Smooth muscle cell (in vitro differentiated cells): ENCODE measurements around the gene COLEC11. TPM values are rescaled to one million over a fixed set of nuclear protein-coding genes. Genes with fewer than 3 reads are reported as not detected.

ENCODE experiments used
- DNase-seq: peaks from one replicate; lab custom pipeline; 2025; ENCODE audit not compliant: unreplicated experiment; lab: John Stamatoyannopoulos, UW
- H2AFZ ChIP-seq: fragments of 200-600 bp; sonication (generic); 2 replicates; pipeline ENCODE4 v1.6.0; 2016; ENCODE audit warnings: antibody characterized with exemption, low read depth, mild to moderate bottlenecking
- H3F3A ChIP-seq: fragments of 200-600 bp; sonication (generic); 2 replicates; pipeline ENCODE4 v1.6.0; 2017; ENCODE audit warnings: antibody characterized with exemption, low read depth
- H3K27ac ChIP-seq: fragments of 200-600 bp; sonication (generic); 2 replicates; pipeline ENCODE4 v1.5.1; 2016; ENCODE audit warnings: low read depth, mild to moderate bottlenecking
- H3K27me3 ChIP-seq: fragments of 200-600 bp; sonication (generic); 2 replicates; pipeline ENCODE4 v1.6.1; 2016; ENCODE audit warnings: low read depth, mild to moderate bottlenecking
- H3K36me3 ChIP-seq: fragments of 200-600 bp; sonication (generic); 2 replicates; pipeline ENCODE4 v1.5.1; 2016; ENCODE audit warnings: low read depth
- H3K4me1 ChIP-seq: fragments of 200-600 bp; sonication (generic); 2 replicates; pipeline ENCODE4 v1.5.1; 2016; ENCODE audit warnings: low read depth
- H3K4me2 ChIP-seq: fragments of 200-600 bp; sonication (generic); 2 replicates; pipeline ENCODE4 v1.6.0; 2016; ENCODE audit warnings: mild to moderate bottlenecking
- H3K4me3 ChIP-seq: fragments of 200-600 bp; sonication (generic); 2 replicates; pipeline ENCODE4 v1.5.1; 2016; ENCODE audit warnings: mild to moderate bottlenecking
- H3K79me2 ChIP-seq: fragments of 200-600 bp; sonication (generic); 2 replicates; pipeline ENCODE4 v1.6.0; 2016; ENCODE audit warnings: low read depth, mild to moderate bottlenecking
- H3K9ac ChIP-seq: fragments of 200-600 bp; sonication (generic); 2 replicates; pipeline ENCODE4 v1.6.0; 2016; ENCODE audit warnings: low read depth
- H3K9me3 ChIP-seq: fragments of 200-600 bp; sonication (generic); replicated peaks from 2 replicates; pipeline ENCODE4 v1.5.1; 2016; ENCODE audit warnings: low read depth
- H4K20me1 ChIP-seq: fragments of 200-600 bp; sonication (generic); 2 replicates; pipeline ENCODE4 v1.6.0; 2016; ENCODE audit warnings: low read depth
- WGBS: methylation state at CpG from one replicate; pipeline ENCODE4 v1.1.7; 2016; ENCODE audit warnings: low lambda C conversion rate; 5-methylcytosine and 5-hydroxymethylcytosine counted together
- polyA plus RNA-seq: library from polyadenylated mRNA; unstranded; fragments of >200 nt; fragmentation: Nextera tagmentation; extraction: Ambion mirVana; gene quantifications from 2 replicates; pipeline ENCODE4 v1.2.1, GENCODE V29; 2016
- total RNA-seq: library from RNA; depleted of rRNA; stranded (reverse); fragments of >200 nt; gene quantifications from 2 replicates; pipeline ENCODE4 v1.2.3, GENCODE V29; 2014
- TF ChIP-seq, protein P1 (sequence below): fragments of 200-600 bp; sonication (generic); IDR thresholded peaks from 2 replicates; pipeline ENCODE4 v1.5.1; 2017; ENCODE audit warnings: borderline replicate concordance, mild to moderate bottlenecking, antibody characterized with exemption; ENCODE audit not compliant: insufficient read depth, poor library complexity, severe bottlenecking

Gene COLEC11
- total and polyA plus RNA-seq, 2 experiments from 2014 or later, result 18.1 to 30.8 TPM

DNA sequence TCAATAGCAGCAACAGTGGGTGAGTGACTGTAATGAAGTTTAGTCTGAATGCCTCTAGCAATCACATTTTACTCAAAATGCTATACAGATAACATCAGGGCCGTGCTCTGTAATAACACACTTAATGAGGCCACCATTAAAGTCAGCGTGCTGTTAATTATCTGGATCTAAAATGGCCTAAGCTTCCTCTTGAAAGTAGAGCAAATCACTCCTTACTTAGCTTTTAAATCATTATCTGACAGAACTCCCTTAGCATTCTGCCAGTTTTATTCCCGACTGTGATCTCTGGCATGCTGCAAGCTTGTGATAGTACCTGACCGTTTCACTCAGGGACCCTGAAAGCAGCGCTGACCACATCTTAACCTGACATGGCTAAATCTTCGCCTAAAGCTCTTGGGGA lies 10.8 kb upstream of the COLEC11 start:
- Histone ChIP-seq H3K4me1 (no peaks in the 10 kb centered on the region), H3K9ac (no peak overlapping the region), H3F3A (peaks cover 24% of the 10 kb centered on the region), H3K36me3 (peaks cover 11% of the 10 kb centered on the region), H4K20me1 (peaks cover 30% of the 10 kb centered on the region), H3K79me2 (peaks cover 12% of the 10 kb centered on the region), H3K4me3 (no peak overlapping the region), H3K27me3 (no peaks in the 10 kb centered on the region), H3K4me2 (no peak overlapping the region), H3K9me3 (no peaks in the 10 kb centered on the region), H3K27ac (no peak overlapping the region), H2AFZ (no peak overlapping the region)
- DNase-seq, result no peak
- TF ChIP-seq, protein P1, sequence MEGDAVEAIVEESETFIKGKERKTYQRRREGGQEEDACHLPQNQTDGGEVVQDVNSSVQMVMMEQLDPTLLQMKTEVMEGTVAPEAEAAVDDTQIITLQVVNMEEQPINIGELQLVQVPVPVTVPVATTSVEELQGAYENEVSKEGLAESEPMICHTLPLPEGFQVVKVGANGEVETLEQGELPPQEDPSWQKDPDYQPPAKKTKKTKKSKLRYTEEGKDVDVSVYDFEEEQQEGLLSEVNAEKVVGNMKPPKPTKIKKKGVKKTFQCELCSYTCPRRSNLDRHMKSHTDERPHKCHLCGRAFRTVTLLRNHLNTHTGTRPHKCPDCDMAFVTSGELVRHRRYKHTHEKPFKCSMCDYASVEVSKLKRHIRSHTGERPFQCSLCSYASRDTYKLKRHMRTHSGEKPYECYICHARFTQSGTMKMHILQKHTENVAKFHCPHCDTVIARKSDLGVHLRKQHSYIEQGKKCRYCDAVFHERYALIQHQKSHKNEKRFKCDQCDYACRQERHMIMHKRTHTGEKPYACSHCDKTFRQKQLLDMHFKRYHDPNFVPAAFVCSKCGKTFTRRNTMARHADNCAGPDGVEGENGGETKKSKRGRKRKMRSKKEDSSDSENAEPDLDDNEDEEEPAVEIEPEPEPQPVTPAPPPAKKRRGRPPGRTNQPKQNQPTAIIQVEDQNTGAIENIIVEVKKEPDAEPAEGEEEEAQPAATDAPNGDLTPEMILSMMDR, result no peak
- WGBS, result 66% methylated on average over 6 of the region's 6 CpGs

DNA sequence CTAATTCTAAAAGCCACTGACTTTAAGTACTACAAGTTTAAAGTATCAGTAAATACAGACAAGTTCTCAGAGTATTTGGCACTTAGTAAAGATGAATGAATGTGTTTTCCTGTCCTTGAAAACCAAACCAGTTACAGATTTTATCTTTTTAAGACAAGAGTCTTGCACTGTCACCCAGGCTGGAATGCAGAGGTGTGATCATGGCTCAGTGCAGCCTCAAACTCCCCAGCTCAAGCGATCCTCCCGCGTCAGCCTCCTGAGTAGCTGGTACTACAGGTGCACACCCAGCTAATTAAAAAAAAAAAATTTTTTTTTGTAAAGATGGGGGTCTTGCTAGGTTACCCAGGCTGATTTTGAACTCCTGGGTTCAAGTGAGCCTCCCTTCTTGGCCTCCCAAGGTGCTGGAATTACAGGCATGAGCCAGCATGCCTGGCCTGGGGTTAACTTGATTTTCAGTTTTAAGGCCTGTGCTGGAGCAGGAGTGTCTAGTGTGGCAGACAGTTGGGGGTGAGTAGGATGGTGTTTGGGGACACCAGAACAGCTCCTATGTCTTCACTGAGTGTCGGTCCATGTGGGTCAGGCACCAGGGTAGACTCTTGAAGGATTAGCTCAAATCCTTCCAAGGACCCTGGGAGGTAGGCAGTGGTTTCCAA lies 10.2 kb upstream of the COLEC11 start:
- TF ChIP-seq, protein P1, result no peak
- 40% methylated on average over 4 of the region's 4 CpGs for WGBS
- H3K4me2 ChIP-seq, result no peak overlapping the region
- peaks cover 8% of the 10 kb centered on the region for H3K36me3 ChIP-seq
- peaks cover 23% of the 10 kb centered on the region for H4K20me1 ChIP-seq
- H3K27ac ChIP-seq, result peak overlapping the region; percentile 12
- H3K4me3 ChIP-seq, result no peak overlapping the region
- no peak overlapping the region for H3K9ac ChIP-seq
- no peak overlapping the region for H2AFZ ChIP-seq
- no peaks in the 10 kb centered on the region for H3K27me3 ChIP-seq
- H3F3A ChIP-seq, result peaks cover 18% of the 10 kb centered on the region
- DNase-seq, result no peak
- H3K4me1 ChIP-seq, result no peaks in the 10 kb centered on the region
- H3K9me3 ChIP-seq, result no peaks in the 10 kb centered on the region
- peaks cover 5% of the 10 kb centered on the region for H3K79me2 ChIP-seq

DNA sequence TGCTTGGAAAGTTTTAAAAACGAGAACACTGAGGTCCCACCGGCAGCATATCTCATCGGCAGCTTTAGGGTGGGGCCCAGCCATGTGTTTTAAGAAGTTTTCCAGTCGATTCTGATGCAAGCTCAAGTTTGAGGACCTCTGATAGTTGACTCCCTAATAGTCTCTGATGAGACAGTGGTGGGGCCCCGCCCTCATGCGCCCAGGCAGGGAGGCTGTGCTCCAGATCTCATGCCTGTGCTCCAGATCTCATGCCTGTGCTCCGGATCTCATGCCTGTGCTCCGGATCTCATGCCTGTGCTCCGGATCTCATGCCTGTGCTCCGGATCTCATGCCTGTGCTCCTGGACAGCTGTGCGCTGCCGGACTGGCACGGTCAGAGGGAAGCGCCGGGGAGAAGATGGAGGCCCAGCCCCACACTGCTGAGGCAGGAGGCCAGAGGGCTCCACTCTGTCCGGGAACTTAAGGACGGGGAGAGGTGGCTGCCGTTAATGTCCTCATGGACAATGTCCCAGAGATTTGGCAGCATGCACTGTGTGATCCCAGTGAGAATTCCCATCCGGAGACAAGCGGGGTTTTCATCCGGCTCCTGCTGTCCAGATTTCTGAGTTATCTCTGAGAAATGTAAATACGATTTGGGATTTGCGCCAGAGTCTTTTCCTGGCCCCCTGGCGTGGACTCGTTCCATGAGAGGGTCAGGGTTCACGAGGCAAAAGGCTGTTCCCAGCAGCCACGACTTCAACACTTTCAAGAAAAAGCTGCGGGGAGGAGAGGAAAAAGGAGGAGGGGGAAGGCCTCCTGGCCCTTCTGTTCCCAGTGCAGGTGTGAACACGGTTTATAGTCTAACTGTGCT lies 9.4 kb upstream of the COLEC11 start:
- no peaks in the 10 kb centered on the region for H3K27me3 ChIP-seq
- DNase-seq, result no peak
- no peaks in the 10 kb centered on the region for H3K4me1 ChIP-seq
- TF ChIP-seq, protein P1, result no peak
- no peaks in the 10 kb centered on the region for H3K79me2 ChIP-seq
- 57% methylated on average over 29 of the region's 29 CpGs for WGBS
- no peaks in the 10 kb centered on the region for H3K9me3 ChIP-seq
- no peak overlapping the region for H3K9ac ChIP-seq
- H3K27ac ChIP-seq, result peak overlapping the region; percentile 12
- H4K20me1 ChIP-seq, result peaks cover 16% of the 10 kb centered on the region
- H3K4me3 ChIP-seq, result no peak overlapping the region
- H3K4me2 ChIP-seq, result no peak overlapping the region
- H3K36me3 ChIP-seq, result peaks cover under 1% of the 10 kb centered on the region
- peaks cover 12% of the 10 kb centered on the region for H3F3A ChIP-seq
- H2AFZ ChIP-seq, result no peak overlapping the region
